ENCODE results near the gene PRKG2.

PRKG2 gene

GRCh38 chr4:81165861-81166430 lies 49.1 kb downstream of the PRKG2 start:
- Histone ChIP-seq H3K14ac (ENCODE audit: low read length) (no peak overlapping the region), H3K23ac (ENCODE audit: low read length) (no peak overlapping the region), H3K4ac (ENCODE audit: low read depth, low read length) (no peak overlapping the region), H4K8ac (ENCODE audit: low read depth, low read length) (no peak overlapping the region), H3K36me3 (ENCODE audit: control insufficient read depth in 1 of 2, insufficient read depth in 2 of 2, low read length in 2 of 2) (no peaks in the 10 kb centered on the region), H3K9ac (ENCODE audit: low read length) (no peak overlapping the region), H2BK5ac (ENCODE audit: low read depth, low read length, poor library complexity) (no peak overlapping the region), H4K12ac (ENCODE audit: low read depth, low read length) (no peak overlapping the region), H2BK120ac (ENCODE audit: insufficient read depth, low read length, poor library complexity) (no peak overlapping the region), H3K79me1 (ENCODE audit: low read length) (no peaks in the 10 kb centered on the region), H3K27ac (ENCODE audit: low read depth, low read length) (no peak overlapping the region), H3K79me2 (ENCODE audit: control insufficient read depth, insufficient read depth, low read length, poor library complexity) (no peaks in the 10 kb centered on the region), H3K4me1 (ENCODE audit: control insufficient read depth in 1 of 2, insufficient read depth in 2 of 2, low read length in 2 of 2) (no peaks in the 10 kb centered on the region), H4K91ac (ENCODE audit: low read depth, low read length) (no peak overlapping the region), H3K4me3 (ENCODE audit: low read depth, low read length) (no peak overlapping the region), H2AK5ac (ENCODE audit: low read length) (no peak overlapping the region), H3K27me3 (ENCODE audit: insufficient read depth, low read length) (no peaks in the 10 kb centered on the region), H3K9me3 (ENCODE audit: insufficient read depth, low read depth, low read length) (no peaks in the 10 kb centered on the region), H2AFZ (ENCODE audit: insufficient read depth, low read length, poor library complexity) (no peak overlapping the region), H3K4me2 (ENCODE audit: low read length) (no peak overlapping the region), H3K18ac (ENCODE audit: low read length) (no peak overlapping the region), H2BK12ac (ENCODE audit: low read length) (no peak overlapping the region)
- no CpG with 5 or more reads among the region's 1 CpG for WGBS (ENCODE audit: extremely low coverage, insufficient coverage, insufficient read length)
- DNase-seq, result no peak

DNA sequence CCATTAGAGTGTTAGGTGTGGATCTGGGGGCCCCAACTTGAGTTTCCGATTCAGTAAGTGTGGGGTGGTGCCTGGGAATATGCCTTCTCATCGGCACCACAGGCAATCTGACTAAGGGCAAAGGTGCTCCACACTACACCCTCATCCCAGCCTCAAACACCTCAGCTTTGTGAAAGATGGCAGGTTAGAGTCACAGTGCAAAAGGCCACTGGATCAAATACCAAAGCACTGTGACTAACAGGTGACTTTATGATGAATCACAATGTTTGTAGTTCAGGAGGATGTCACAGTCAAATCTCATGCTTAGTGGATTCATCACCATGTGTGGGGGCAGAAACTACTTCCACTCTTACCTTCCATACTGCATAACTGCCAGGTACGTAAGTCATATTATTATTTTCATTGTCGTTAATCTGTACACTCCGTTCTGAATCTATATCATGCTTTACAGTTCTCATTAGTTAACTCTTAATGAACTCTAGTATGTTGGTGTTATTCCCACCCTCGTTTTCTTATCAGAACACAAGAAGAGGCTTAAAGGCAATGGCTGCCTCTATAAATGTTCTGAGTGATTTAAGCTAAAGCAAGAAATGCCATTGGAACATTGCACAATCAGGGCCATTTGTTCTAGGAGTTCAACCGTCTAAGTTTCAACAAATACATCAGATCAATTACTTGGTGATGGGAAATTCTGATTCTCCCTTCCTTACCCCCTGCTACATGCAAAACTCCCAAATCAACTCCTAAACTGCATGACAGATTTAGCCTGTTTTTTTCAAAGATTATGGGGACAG lies 50.2 kb downstream of the PRKG2 start:
- Histone ChIP-seq H2BK12ac (ENCODE audit: low read length) (no peak overlapping the region), H3K4me2 (ENCODE audit: low read length) (no peak overlapping the region), H3K14ac (ENCODE audit: low read length) (no peak overlapping the region), H4K91ac (ENCODE audit: low read depth, low read length) (no peak overlapping the region), H3K23ac (ENCODE audit: low read length) (no peak overlapping the region), H3K4me1 (ENCODE audit: control insufficient read depth in 1 of 2, insufficient read depth in 2 of 2, low read length in 2 of 2) (no peaks in the 10 kb centered on the region), H2AK5ac (ENCODE audit: low read length) (no peak overlapping the region), H3K4ac (ENCODE audit: low read depth, low read length) (no peak overlapping the region), H3K27me3 (ENCODE audit: insufficient read depth, low read length) (no peaks in the 10 kb centered on the region), H3K36me3 (ENCODE audit: control insufficient read depth in 1 of 2, insufficient read depth in 2 of 2, low read length in 2 of 2) (no peaks in the 10 kb centered on the region), H3K4me3 (ENCODE audit: low read depth, low read length) (no peak overlapping the region), H3K79me1 (ENCODE audit: low read length) (no peaks in the 10 kb centered on the region), H3K18ac (ENCODE audit: low read length) (no peak overlapping the region), H2AFZ (ENCODE audit: insufficient read depth, low read length, poor library complexity) (no peak overlapping the region), H4K12ac (ENCODE audit: low read depth, low read length) (no peak overlapping the region), H3K79me2 (ENCODE audit: control insufficient read depth, insufficient read depth, low read length, poor library complexity) (no peaks in the 10 kb centered on the region), H2BK120ac (ENCODE audit: insufficient read depth, low read length, poor library complexity) (no peak overlapping the region), H4K8ac (ENCODE audit: low read depth, low read length) (no peak overlapping the region), H3K27ac (ENCODE audit: low read depth, low read length) (no peak overlapping the region), H2BK5ac (ENCODE audit: low read depth, low read length, poor library complexity) (no peak overlapping the region), H3K9me3 (ENCODE audit: insufficient read depth, low read depth, low read length) (no peaks in the 10 kb centered on the region), H3K9ac (ENCODE audit: low read length) (peak overlapping the region; percentile 63)
- no CpG with 5 or more reads among the region's 7 CpGs for WGBS (ENCODE audit: extremely low coverage, insufficient coverage, insufficient read length)
- DNase-seq, result peak; percentile 35 to 63

DNA sequence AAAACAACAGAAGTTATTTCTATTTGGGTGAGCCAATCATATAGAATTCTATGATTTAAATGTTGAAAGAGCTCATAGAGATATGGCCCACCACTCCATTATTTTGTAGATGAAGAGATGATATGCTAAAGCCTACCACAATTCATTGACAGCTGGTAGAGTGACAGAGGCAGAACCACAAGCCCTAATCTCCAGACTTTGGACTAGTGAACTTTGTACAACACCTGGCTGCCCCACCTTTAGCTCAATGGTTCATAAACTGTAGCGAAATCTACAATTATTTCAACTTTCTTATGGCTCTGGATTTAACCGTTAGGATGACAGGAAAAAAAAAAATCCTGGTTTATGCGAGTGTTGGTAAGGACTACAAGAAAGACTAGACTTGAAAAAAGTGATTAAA lies 50.9 kb downstream of the PRKG2 start:
- no peak for DNase-seq
- no peak overlapping the region for H2AFZ ChIP-seq (ENCODE audit: insufficient read depth, low read length, poor library complexity)
- H3K4me2 ChIP-seq (ENCODE audit: low read length), result no peak overlapping the region
- no peak overlapping the region for H4K12ac ChIP-seq (ENCODE audit: low read depth, low read length)
- no peak overlapping the region for H3K4me3 ChIP-seq (ENCODE audit: low read depth, low read length)
- no peak overlapping the region for H3K27ac ChIP-seq (ENCODE audit: low read depth, low read length)
- no peak overlapping the region for H3K18ac ChIP-seq (ENCODE audit: low read length)
- H2AK5ac ChIP-seq (ENCODE audit: low read length), result no peak overlapping the region
- no peak overlapping the region for H4K91ac ChIP-seq (ENCODE audit: low read depth, low read length)
- no peak overlapping the region for H3K4ac ChIP-seq (ENCODE audit: low read depth, low read length)
- H2BK12ac ChIP-seq (ENCODE audit: low read length), result no peak overlapping the region
- H3K27me3 ChIP-seq (ENCODE audit: insufficient read depth, low read length), result no peaks in the 10 kb centered on the region
- H3K9me3 ChIP-seq (ENCODE audit: insufficient read depth, low read depth, low read length), result no peaks in the 10 kb centered on the region
- no peaks in the 10 kb centered on the region for H3K4me1 ChIP-seq (ENCODE audit: control insufficient read depth in 1 of 2, insufficient read depth in 2 of 2, low read length in 2 of 2)
- no CpG with 5 or more reads among the region's 3 CpGs for WGBS (ENCODE audit: extremely low coverage, insufficient coverage, insufficient read length)
- H2BK120ac ChIP-seq (ENCODE audit: insufficient read depth, low read length, poor library complexity), result no peak overlapping the region
- no peaks in the 10 kb centered on the region for H3K79me2 ChIP-seq (ENCODE audit: control insufficient read depth, insufficient read depth, low read length, poor library complexity)
- no peak overlapping the region for H4K8ac ChIP-seq (ENCODE audit: low read depth, low read length)
- no peak overlapping the region for H2BK5ac ChIP-seq (ENCODE audit: low read depth, low read length, poor library complexity)
- no peaks in the 10 kb centered on the region for H3K79me1 ChIP-seq (ENCODE audit: low read length)
- H3K36me3 ChIP-seq (ENCODE audit: control insufficient read depth in 1 of 2, insufficient read depth in 2 of 2, low read length in 2 of 2), result no peaks in the 10 kb centered on the region
- no peak overlapping the region for H3K14ac ChIP-seq (ENCODE audit: low read length)
- H3K9ac ChIP-seq (ENCODE audit: low read length), result no peak overlapping the region
- no peak overlapping the region for H3K23ac ChIP-seq (ENCODE audit: low read length)

DNA sequence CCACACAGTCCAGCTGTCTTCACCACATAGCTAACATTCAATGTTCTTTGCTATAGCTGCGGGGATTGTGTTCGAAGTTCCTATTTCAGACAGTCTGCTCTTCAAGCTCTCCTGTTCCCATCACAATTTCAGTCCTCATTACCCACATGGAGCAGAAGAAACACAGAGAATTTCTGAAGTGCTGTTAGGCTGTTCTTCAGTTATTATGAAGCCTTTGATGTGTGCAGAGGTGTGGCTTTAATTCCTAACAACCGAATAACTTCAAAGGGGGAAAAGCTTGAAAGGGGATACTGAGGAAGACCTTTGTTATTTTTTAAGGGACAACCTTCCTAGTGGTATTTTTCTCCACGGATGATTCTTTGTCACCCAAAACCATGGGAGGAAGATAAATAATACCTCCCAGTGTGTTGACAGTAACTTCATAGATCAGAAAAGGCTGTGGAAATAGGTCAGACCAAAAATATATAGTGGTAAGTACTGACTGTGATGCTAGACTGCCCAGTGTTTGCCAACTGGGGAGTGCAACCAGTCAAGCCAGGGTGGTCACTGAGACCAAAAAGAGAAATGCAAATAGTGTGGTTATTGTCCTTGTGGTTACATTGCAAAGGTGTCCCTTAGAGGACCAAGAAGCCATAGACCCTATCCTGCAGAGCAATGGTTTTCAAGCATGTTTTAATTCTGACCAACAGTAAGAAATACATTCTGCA lies 52.1 kb downstream of the PRKG2 start:
- WGBS (ENCODE audit: extremely low coverage, insufficient coverage, insufficient read length), result no CpG with 5 or more reads among the region's 4 CpGs

More for the DNA sequence above, 52.1 kb downstream of the PRKG2 start:
- no peak overlapping the region for H3K4ac ChIP-seq (ENCODE audit: low read depth, low read length)
- no peak overlapping the region for H2BK12ac ChIP-seq (ENCODE audit: low read length)
- H3K79me1 ChIP-seq (ENCODE audit: low read length), result no peaks in the 10 kb centered on the region
- no peak overlapping the region for H3K9ac ChIP-seq (ENCODE audit: low read length)
- no peak overlapping the region for H3K18ac ChIP-seq (ENCODE audit: low read length)
- no peak overlapping the region for H3K27ac ChIP-seq (ENCODE audit: low read depth, low read length)
- H3K27me3 ChIP-seq (ENCODE audit: insufficient read depth, low read length), result no peaks in the 10 kb centered on the region
- no peak overlapping the region for H3K14ac ChIP-seq (ENCODE audit: low read length)
- H2BK5ac ChIP-seq (ENCODE audit: low read depth, low read length, poor library complexity), result no peak overlapping the region
- no peak overlapping the region for H4K12ac ChIP-seq (ENCODE audit: low read depth, low read length)
- H4K8ac ChIP-seq (ENCODE audit: low read depth, low read length), result no peak overlapping the region
- no peak for DNase-seq
- no peak overlapping the region for H3K23ac ChIP-seq (ENCODE audit: low read length)
- no peak overlapping the region for H3K4me3 ChIP-seq (ENCODE audit: low read depth, low read length)
- H3K4me2 ChIP-seq (ENCODE audit: low read length), result no peak overlapping the region
- H3K79me2 ChIP-seq (ENCODE audit: control insufficient read depth, insufficient read depth, low read length, poor library complexity), result no peaks in the 10 kb centered on the region
- no peaks in the 10 kb centered on the region for H3K36me3 ChIP-seq (ENCODE audit: control insufficient read depth in 1 of 2, insufficient read depth in 2 of 2, low read length in 2 of 2)
- no peaks in the 10 kb centered on the region for H3K9me3 ChIP-seq (ENCODE audit: insufficient read depth, low read depth, low read length)
- no peak overlapping the region for H2BK120ac ChIP-seq (ENCODE audit: insufficient read depth, low read length, poor library complexity)
- no peaks in the 10 kb centered on the region for H3K4me1 ChIP-seq (ENCODE audit: control insufficient read depth in 1 of 2, insufficient read depth in 2 of 2, low read length in 2 of 2)
- no peak overlapping the region for H2AFZ ChIP-seq (ENCODE audit: insufficient read depth, low read length, poor library complexity)
- H2AK5ac ChIP-seq (ENCODE audit: low read length), result no peak overlapping the region
- H4K91ac ChIP-seq (ENCODE audit: low read depth, low read length), result no peak overlapping the region
